GM23248 (cell line): ENCODE results near the gene BAD.

Experiments used
- EZH2 ChIP-seq: fragments of 200-600 bp; sonication (generic); IDR thresholded peaks from 2 replicates; pipeline ENCODE4 v1.6.1; 2018; ENCODE audit warnings: antibody characterized with exemption, mild to moderate bottlenecking; ENCODE audit not compliant: insufficient read depth, poor library complexity, severe bottlenecking
- EZH2phosphoT487 ChIP-seq: fragments of 200-600 bp; sonication (generic); IDR thresholded peaks from 2 replicates; pipeline ENCODE4 v1.6.1; 2018; ENCODE audit warnings: antibody characterized with exemption, moderate library complexity, mild to moderate bottlenecking, low read depth; ENCODE audit not compliant: insufficient read depth

DNA sequence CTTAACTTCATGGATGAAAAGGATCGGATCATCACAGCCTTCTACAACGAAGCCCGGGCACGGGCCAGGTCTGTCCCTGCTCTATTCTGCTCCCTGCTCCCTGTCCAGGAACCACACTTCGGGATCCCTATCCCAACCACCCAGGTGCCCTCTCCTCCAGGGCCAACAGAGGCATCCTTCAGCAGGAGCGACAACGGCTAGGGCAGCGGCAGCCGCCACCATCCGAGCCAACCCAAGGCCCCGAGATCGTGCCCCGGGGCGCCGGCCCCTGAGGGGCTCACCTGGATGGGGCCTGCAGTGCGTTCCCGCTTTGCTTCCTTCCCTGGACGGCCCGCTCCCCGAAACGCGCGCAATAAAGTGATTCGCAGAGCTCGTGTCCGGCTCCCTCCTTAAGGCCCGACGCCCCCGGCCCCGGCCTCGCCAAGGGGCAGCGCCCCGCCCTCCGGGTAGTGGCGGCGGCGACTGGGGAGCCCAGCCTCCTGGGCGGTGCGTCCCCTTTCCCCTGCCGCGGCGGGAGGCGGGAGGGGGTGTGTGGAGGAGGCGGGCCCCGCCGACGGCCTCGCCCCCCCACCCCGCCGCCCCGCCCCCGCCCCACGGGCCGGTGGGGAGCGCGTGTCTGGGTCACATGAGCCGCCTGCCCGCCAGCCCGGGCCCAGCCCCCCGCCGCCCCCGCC, 50.4 kb downstream of the BAD start, which contains the start of gene VEGFB:
- TF ChIP-seq EZH2phosphoT487 (no peak), EZH2 (no peak)
